Rectal smooth muscle tissue (tissue), 1 donor: ENCODE data around the gene GPRC5C.

ENCODE experiments used
- H3K27ac ChIP-seq: one replicate; pipeline ENCODE4 v1.7.0; 2013; ENCODE audit warnings: low read depth, low read length, inconsistent platforms
- H3K27me3 ChIP-seq: one replicate; pipeline ENCODE4 v1.7.0; 2013; ENCODE audit warnings: low read length; ENCODE audit not compliant: control insufficient read depth, insufficient read depth
- H3K36me3 ChIP-seq: one replicate; pipeline ENCODE4 v1.7.0; 2013; ENCODE audit warnings: low read length; ENCODE audit not compliant: control insufficient read depth, insufficient read depth
- H3K4me1 ChIP-seq: one replicate; pipeline ENCODE4 v1.7.0; 2013; ENCODE audit warnings: low read length; ENCODE audit not compliant: control insufficient read depth, insufficient read depth
- H3K4me3 ChIP-seq: one replicate; pipeline ENCODE4 v1.7.0; 2013; ENCODE audit warnings: low read length
- H3K9ac ChIP-seq: one replicate; pipeline ENCODE4 v1.7.0; 2013; ENCODE audit warnings: low read length

The GPRC5C gene

DNA sequence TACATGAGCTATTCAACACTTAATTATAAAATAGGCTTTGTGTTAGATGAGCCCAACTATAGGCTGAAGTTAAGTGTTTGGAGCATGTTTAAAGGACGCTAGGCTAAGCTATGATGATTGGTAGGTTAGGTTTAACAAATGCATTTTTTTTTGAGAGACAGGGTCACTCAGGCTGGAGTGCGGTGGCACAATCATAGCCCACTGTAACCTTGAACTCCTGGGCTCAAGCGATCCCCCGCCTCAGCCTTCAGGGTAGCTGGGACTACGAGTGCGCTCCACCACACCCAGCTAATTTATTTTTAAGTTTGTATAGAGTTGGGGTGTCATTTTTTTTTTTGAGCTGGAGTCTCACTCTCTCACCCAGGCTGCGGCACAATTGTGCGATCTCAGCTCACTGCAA lies 19.3 kb upstream of the GPRC5C start:
- Histone ChIP-seq H3K27ac (no peak overlapping the region), H3K4me3 (no peak overlapping the region), H3K27me3 (no peaks in the 10 kb centered on the region), H3K9ac (no peak overlapping the region), H3K4me1 (no peaks in the 10 kb centered on the region), H3K36me3 (no peaks in the 10 kb centered on the region)

DNA sequence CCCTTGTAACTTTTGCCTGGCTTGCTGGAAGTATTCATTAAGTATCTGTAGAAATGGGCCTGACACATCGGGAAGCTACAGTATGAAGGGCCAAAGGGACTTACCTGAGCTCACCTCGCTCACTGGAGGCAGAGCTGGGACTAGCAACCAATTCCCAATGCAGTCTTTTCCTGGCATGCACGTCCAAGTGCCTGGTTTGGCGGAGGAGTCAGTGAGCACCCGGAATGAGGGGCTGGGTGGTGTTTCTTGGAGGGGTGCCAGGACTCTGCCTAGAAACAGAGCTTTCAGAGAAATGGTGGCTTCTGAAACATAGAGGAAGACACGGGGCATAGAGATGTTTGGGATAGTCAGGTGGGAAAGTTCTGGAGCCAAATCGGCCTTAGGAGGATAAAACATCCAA lies 18.4 kb upstream of the GPRC5C start:
- no peaks in the 10 kb centered on the region for H3K27me3 ChIP-seq
- no peak overlapping the region for H3K4me3 ChIP-seq

DNA sequence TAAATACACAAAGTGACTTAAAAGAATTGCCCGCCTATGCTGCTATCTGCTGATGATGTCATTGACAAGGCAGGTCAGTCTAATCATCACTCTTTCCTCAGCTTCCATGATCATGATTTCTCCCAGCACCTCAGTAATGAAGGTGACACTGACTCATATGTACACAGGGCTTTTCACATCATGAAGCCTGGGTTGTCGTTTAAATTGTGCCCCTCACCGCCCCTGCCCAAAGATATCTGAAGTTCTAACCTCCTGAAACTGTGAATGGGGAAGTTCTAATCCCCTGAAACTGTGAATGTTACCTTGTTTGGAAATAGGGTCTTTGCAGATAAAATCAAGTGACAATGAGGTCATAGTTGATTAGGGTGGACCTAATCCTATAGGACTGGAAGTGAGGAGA lies 17.4 kb upstream of the GPRC5C start:
- H3K4me1 ChIP-seq: no peaks in the 10 kb centered on the region
- H3K27ac ChIP-seq: no peak overlapping the region
- no peaks in the 10 kb centered on the region for H3K27me3 ChIP-seq
- H3K9ac ChIP-seq: no peak overlapping the region
- H3K4me3 ChIP-seq: no peak overlapping the region
- H3K36me3 ChIP-seq: no peaks in the 10 kb centered on the region

More for the DNA sequence above, 18.4 kb upstream of the GPRC5C start:
- Histone ChIP-seq H3K4me1 (no peaks in the 10 kb centered on the region), H3K9ac (no peak overlapping the region), H3K36me3 (no peaks in the 10 kb centered on the region), H3K27ac (no peak overlapping the region)

DNA sequence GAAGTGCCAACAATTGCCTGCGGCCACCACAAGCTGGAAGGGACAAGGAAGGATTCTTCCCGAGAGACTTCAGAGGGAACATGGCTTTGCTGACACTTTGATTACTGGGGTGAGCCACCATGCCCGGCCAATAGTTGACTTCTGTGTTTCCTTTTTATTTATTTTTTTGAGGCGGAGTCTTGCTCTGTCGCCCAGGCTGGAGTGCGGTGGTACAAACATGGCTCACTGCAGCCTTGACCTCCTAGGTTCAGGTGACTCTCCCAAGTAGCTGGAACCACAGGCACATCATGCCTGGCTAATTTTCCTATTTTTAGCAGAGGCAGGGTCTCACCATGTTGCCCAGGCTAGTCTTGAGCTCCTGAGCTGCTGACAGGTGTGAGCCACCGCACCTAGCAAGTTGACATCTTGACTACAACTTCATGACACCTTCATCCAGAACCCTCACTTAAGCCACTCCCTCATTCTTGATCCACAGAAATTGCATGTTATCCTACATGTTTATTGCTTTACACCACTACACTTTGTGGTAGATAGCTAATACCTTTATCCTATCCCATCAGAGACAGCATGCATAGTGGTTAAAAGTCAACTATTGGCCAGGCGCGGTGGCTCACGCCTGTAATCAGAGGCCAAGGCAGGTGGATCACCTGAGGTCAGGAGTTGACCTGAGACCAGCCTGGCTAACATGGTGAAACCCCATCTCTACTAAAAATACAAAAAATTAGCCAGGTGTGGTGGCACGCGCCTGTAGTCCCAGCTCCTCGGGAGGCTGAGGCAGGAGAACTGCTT lies 16.1 kb upstream of the GPRC5C start:
- no peaks in the 10 kb centered on the region for H3K4me1 ChIP-seq
- no peaks in the 10 kb centered on the region for H3K36me3 ChIP-seq
- no peaks in the 10 kb centered on the region for H3K27me3 ChIP-seq
- H3K4me3 ChIP-seq: no peak overlapping the region
- H3K9ac ChIP-seq: no peak overlapping the region
- no peak overlapping the region for H3K27ac ChIP-seq

DNA sequence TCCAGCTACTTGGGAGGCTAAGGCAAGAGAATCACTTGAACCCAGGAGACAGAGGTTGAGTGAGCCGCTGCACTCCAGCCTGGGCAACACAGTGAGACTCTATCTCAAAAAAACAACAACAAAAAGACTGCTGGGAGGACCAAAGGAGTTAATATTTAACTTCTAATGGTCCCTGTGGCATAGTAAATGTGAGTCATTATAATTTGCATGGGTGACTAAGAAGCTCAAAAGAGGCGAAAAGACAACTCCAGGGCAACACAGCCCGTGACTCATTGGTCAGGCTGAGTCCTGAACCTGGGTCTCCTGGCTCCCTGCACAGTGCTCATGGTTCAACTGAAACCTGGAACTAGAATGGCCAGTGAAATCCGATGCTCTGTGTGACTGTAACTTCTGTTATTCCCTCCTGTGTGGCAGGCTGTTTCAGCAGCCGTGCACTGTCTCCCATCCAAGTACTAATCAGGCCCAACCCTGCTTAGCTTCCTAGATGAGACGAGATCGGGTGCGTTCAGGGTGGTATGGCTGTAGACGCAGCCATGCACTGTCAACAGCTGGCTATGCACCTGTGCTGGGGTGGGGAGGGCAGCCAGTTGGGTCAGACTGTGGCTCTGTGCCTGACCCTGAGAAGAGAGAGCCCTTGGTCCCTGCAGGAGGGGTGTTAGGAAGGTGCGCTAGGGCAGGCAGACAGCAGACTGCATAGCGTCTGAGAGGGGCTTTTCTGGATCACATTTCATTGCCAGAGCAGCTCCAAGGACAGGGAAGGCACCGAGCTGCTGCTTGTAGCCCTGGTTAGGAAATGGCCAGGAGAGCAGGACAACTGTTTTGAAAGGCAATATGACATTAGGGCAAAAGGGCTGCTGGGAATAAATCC lies 14.5 kb upstream of the GPRC5C start:
- Histone ChIP-seq H3K27me3 (no peaks in the 10 kb centered on the region), H3K36me3 (no peaks in the 10 kb centered on the region), H3K9ac (no peak overlapping the region), H3K27ac (no peak overlapping the region), H3K4me3 (no peak overlapping the region), H3K4me1 (no peaks in the 10 kb centered on the region)

DNA sequence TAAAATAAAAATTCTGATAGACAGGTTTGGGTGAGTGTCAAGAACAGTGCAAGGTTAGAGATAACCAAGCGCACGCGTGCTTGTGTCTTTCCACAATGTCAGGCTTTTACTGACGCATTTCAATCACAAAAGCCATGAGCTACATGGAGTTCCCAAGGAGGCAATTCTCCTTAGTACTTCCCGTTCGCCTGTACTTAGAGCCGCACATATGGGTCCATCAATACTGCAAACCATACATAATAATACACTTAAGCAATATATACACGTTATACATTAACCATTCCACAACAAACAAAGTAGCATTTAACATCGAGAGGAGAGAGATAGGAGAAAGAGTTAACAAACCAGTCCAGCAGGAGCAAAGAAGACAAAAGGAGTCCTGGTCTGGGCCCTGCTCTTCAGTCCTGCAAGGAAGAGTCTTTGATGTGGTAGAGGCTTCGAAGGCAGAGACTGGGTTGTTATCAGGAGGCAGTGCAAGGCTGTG lies 11.9 kb upstream of the GPRC5C start:
- H3K27ac ChIP-seq: no peak overlapping the region
- no peaks in the 10 kb centered on the region for H3K4me1 ChIP-seq
- H3K4me3 ChIP-seq: no peak overlapping the region
- H3K9ac ChIP-seq: no peak overlapping the region
- no peaks in the 10 kb centered on the region for H3K27me3 ChIP-seq
- no peaks in the 10 kb centered on the region for H3K36me3 ChIP-seq

DNA sequence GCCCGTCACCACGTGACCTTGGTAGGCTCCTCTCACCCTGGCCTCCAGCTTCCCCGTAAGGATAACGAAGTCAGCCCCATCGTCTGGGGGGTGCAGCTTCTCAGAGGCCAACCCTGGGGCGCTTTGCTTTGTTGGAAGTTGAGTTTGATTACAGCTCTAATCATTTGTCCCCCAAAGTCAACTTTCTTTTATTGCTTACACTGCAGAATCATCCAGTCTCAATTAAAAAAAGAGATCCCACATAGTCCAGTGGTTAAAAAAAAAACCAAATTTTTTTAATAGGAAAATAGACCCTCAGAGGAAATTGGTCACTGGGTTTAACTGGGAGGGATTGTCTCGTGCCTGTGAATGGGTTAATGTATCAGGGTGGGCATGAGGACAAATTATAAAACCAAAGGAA lies 7.8 kb upstream of the GPRC5C start:
- H3K9ac ChIP-seq: no peak overlapping the region
- H3K27me3 ChIP-seq: no peaks in the 10 kb centered on the region
- no peak overlapping the region for H3K4me3 ChIP-seq
- no peaks in the 10 kb centered on the region for H3K36me3 ChIP-seq
- H3K27ac ChIP-seq: no peak overlapping the region
- no peaks in the 10 kb centered on the region for H3K4me1 ChIP-seq

DNA sequence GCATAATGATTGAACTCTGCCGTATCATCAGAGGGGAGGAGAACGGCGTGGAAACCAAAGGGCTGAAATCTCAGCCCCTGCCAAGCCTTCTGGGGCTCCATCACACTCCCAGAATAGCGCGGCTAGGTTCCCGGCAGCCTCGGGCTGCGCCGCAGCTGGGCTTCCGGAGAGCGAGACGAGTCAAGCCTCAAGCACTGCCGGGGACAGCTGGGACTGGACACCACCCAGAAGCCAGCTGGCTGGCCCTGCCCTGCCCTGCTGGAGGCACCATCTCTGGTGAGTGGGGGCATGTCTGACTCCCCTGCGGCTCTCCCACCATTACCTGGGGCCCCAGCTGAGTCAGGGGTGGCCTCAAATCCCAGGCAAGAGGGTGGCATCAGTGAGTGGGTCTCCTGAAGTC lies 7.2 kb upstream of the GPRC5C start:
- no peaks in the 10 kb centered on the region for H3K27me3 ChIP-seq
- H3K9ac ChIP-seq: no peak overlapping the region
- no peaks in the 10 kb centered on the region for H3K36me3 ChIP-seq
- H3K27ac ChIP-seq: no peak overlapping the region
- no peaks in the 10 kb centered on the region for H3K4me1 ChIP-seq
- H3K4me3 ChIP-seq: no peak overlapping the region

DNA sequence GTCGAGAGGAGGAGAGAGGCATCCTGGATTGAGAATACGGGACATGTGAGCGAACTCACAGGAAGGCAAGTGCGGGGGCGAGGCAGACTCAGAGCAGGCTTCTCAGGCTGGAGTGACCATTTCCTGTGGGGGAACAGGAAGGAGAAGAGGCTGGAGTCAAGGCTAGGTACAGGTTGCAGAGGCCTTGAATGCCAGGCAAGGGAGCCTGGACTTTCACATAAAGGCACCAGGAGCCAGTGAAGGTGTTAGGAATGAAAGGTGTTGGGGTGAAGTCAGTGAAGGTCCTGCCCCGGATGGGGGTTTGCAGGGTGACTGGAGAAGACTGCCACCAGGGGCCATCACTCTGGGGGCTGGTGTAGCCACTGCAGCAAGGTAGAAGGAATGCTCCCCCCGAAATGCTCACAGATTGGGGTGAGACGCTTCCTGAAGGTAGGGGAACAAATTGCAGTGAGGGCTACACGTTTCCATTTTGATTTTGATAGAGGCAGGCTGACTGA lies 5.3 kb upstream of the GPRC5C start:
- H3K36me3 ChIP-seq: no peaks in the 10 kb centered on the region
- no peak overlapping the region for H3K9ac ChIP-seq
- H3K4me3 ChIP-seq: no peak overlapping the region
- no peak overlapping the region for H3K27ac ChIP-seq
- H3K4me1 ChIP-seq: peaks cover 5% of the 10 kb centered on the region
- no peaks in the 10 kb centered on the region for H3K27me3 ChIP-seq

DNA sequence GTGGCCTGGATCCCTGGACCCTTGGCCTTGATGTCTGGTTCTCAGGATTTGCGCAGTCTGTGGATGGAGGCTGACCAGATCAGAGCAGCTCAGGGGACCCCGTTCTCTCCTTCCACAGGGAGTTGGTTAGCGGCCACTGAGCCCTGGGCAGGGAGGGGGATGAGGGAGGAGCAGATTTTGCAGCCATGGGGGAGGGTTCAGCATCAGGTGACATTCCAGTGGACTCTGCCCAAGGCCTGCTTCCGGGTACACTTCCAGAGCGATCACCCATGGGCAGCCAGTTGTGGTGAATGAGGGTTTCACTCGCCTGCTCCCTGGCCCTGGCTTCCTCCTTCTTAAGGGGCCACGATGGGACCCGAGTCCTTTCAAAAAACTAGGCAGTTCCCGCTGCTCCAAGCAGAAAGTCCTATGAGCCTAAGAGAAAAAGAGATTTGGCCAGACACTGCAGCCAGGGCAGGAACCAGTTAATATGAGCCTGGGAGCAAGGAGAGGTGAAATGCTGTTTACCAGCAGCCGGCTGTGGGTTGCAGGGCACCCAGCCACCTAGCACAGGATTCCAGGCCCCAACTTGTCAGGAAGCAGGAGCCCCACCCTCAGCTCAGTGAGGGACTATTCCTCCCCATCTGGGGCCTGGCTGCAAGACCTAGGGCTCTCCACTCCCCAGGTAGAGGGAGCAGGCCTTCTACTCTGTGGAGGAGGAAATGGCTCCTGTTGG lies 4.7 kb upstream of the GPRC5C start:
- H3K27me3 ChIP-seq: no peaks in the 10 kb centered on the region
- H3K36me3 ChIP-seq: no peaks in the 10 kb centered on the region
- H3K4me1 ChIP-seq: peaks cover 5% of the 10 kb centered on the region
- H3K9ac ChIP-seq: no peak overlapping the region
- H3K4me3 ChIP-seq: no peak overlapping the region
- no peak overlapping the region for H3K27ac ChIP-seq

DNA sequence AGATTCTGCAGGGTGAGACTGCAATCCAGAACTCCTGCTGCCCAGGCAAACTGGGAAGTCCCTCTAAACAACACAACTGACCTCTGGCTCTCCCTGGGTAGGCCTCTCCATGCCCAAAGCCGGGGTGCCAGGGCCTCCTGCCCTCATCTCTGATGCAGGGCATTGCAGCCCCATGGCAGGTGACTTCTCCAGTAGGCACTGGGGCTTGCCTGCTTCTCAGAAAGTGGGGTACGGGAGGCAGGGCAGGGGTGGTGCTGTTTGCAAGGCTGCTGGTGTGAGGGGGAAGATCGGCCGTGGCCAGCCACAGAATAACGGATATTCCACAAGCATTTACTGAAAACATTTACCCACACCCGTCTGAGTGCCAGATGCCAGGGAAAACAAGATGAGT lies 4.1 kb upstream of the GPRC5C start:
- H3K36me3 ChIP-seq: no peaks in the 10 kb centered on the region
- H3K4me1 ChIP-seq: peaks cover 6% of the 10 kb centered on the region
- no peak overlapping the region for H3K9ac ChIP-seq
- H3K4me3 ChIP-seq: no peak overlapping the region
- peaks cover 2% of the 10 kb centered on the region for H3K27me3 ChIP-seq
- no peak overlapping the region for H3K27ac ChIP-seq
